22Rv1 (cell line): ENCODE results near the gene CNKSR3.

ENCODE experiments used
- CTCF ChIP-seq: fragments of 450-650 bp; IDR thresholded peaks from 2 replicates; pipeline ENCODE4 v1.5.1; 2017; ENCODE audit warnings: mild to moderate bottlenecking
- ZFX ChIP-seq: fragments of 450-650 bp; IDR thresholded peaks from 2 replicates; pipeline ENCODE4 v1.6.1; 2017; ENCODE audit warnings: antibody characterized with exemption, borderline replicate concordance

GRCh38 chr6:154488802-154489437, 21.6 kb downstream of the CNKSR3 start:
- TF ChIP-seq CTCF (no peak), ZFX (no peak)
